ENCODE measurements around the gene HNRNPC. TPM values are rescaled to one million over a fixed set of nuclear protein-coding genes. Genes with fewer than 3 reads are reported as not detected.

Gene HNRNPC
- polyA plus RNA-seq, 1 donor from 2014 or later = 1,176 TPM

GRCh38 chr14:21264025-21264801 is 5.0 kb downstream of the HNRNPC start:
- Histone ChIP-seq H3K36me3 (ENCODE audit: insufficient read depth, low read length) (peaks cover 8% of the 10 kb centered on the region), H3K4me2 (ENCODE audit: low read length) (no peak overlapping the region), H3K4me3 (ENCODE audit: low read length) (peak overlapping the region; percentile 74), H3K9me2 (ENCODE audit: insufficient read depth, low read length) (no peaks in the 10 kb centered on the region), H3F3A (ENCODE audit: insufficient read depth, low read length, poor library complexity, severe bottlenecking) (no peaks in the 10 kb centered on the region), H4K20me1 (ENCODE audit: insufficient read depth) (peaks cover 55% of the 10 kb centered on the region), H3K9ac (ENCODE audit: low read length) (no peak overlapping the region), H3K27ac (ENCODE audit: low read length) (no peak overlapping the region), H3K27me3 (ENCODE audit: insufficient read depth, low read depth, low read length) (no peaks in the 10 kb centered on the region), H3K9me3 (ENCODE audit: low read length) (no peaks in the 10 kb centered on the region), H2AFZ (ENCODE audit: low read depth, low read length) (no peak overlapping the region), H3K79me2 (replicated peaks; ENCODE audit: insufficient read depth, low read length) (peaks cover 94% of the 10 kb centered on the region)
- TF ChIP-seq REST (IDR thresholded peaks at IDR 0.05; ENCODE audit: borderline replicate concordance) = no peak
- no peak for TF ChIP-seq TAF1 (IDR thresholded peaks at IDR 0.05; ENCODE audit: low read depth)
- TF ChIP-seq SMC3 (conservative IDR thresholded peaks at IDR 0.05; ENCODE audit: poor library complexity) = no peak
- no peak for TF ChIP-seq POLR2AphosphoS5 (IDR thresholded peaks at IDR 0.05)
- TF ChIP-seq EZH2 (IDR thresholded peaks at IDR 0.05; ENCODE audit: borderline replicate concordance, insufficient read depth, low read length, poor library complexity, severe bottlenecking) = no peak
- TF ChIP-seq RAD21 (conservative IDR thresholded peaks at IDR 0.05) = no peak
- no peak for TF ChIP-seq EP300 (conservative IDR thresholded peaks at IDR 0.05; ENCODE audit: poor library complexity, severe bottlenecking)
- no peak for TF ChIP-seq MXI1 (conservative IDR thresholded peaks at IDR 0.05; ENCODE audit: poor library complexity, severe bottlenecking)
- TF ChIP-seq CTCF (IDR thresholded peaks at IDR 0.05; ENCODE audit: poor library complexity, severe bottlenecking) = no peak

GRCh38 chr14:21263284-21264024 is 5.8 kb downstream of the HNRNPC start:
- Histone ChIP-seq H3K4me2 (ENCODE audit: low read length) (no peak overlapping the region), H3F3A (ENCODE audit: insufficient read depth, low read length, poor library complexity, severe bottlenecking) (no peaks in the 10 kb centered on the region), H3K9ac (ENCODE audit: low read length) (no peak overlapping the region), H3K27me3 (ENCODE audit: insufficient read depth, low read depth, low read length) (no peaks in the 10 kb centered on the region), H3K27ac (ENCODE audit: low read length) (no peak overlapping the region), H3K9me2 (ENCODE audit: insufficient read depth, low read length) (no peaks in the 10 kb centered on the region), H4K20me1 (ENCODE audit: insufficient read depth) (peaks cover 55% of the 10 kb centered on the region), H3K36me3 (ENCODE audit: insufficient read depth, low read length) (peaks cover 8% of the 10 kb centered on the region), H3K9me3 (ENCODE audit: low read length) (no peaks in the 10 kb centered on the region), H3K79me2 (replicated peaks; ENCODE audit: insufficient read depth, low read length) (peaks cover 95% of the 10 kb centered on the region), H3K4me3 (ENCODE audit: low read length) (no peak overlapping the region), H2AFZ (ENCODE audit: low read depth, low read length) (no peak overlapping the region)
- no peak for TF ChIP-seq MXI1 (conservative IDR thresholded peaks at IDR 0.05; ENCODE audit: poor library complexity, severe bottlenecking)
- TF ChIP-seq RAD21 (conservative IDR thresholded peaks at IDR 0.05) = no peak
- no peak for TF ChIP-seq REST (IDR thresholded peaks at IDR 0.05; ENCODE audit: borderline replicate concordance)
- TF ChIP-seq EP300 (conservative IDR thresholded peaks at IDR 0.05; ENCODE audit: poor library complexity, severe bottlenecking) = no peak
- no peak for TF ChIP-seq CTCF (IDR thresholded peaks at IDR 0.05; ENCODE audit: poor library complexity, severe bottlenecking)
- no peak for TF ChIP-seq EZH2 (IDR thresholded peaks at IDR 0.05; ENCODE audit: borderline replicate concordance, insufficient read depth, low read length, poor library complexity, severe bottlenecking)
- TF ChIP-seq POLR2AphosphoS5 (IDR thresholded peaks at IDR 0.05) = no peak
- TF ChIP-seq SMC3 (conservative IDR thresholded peaks at IDR 0.05; ENCODE audit: poor library complexity) = no peak
- no peak for TF ChIP-seq TAF1 (IDR thresholded peaks at IDR 0.05; ENCODE audit: low read depth)

Measured in neural cell (in vitro differentiated cells).